EH (cell line): ENCODE measurements around the gene OR8B2.
"Not testable (repeated sequence)": the region's sequence is repeated elsewhere in the genome, so short reads cannot be mapped to it uniquely, and the experiment has no call there.

ENCODE experiments used
- DNase-seq: peaks from one replicate; pipeline ENCODE4 v3.0.0-alpha.2; 2015; ENCODE audit warnings: low read depth

The OR8B2 gene, protein sequence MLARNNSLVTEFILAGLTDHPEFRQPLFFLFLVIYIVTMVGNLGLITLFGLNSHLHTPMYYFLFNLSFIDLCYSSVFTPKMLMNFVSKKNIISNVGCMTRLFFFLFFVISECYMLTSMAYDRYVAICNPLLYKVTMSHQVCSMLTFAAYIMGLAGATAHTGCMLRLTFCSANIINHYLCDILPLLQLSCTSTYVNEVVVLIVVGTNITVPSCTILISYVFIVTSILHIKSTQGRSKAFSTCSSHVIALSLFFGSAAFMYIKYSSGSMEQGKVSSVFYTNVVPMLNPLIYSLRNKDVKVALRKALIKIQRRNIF

DNA sequence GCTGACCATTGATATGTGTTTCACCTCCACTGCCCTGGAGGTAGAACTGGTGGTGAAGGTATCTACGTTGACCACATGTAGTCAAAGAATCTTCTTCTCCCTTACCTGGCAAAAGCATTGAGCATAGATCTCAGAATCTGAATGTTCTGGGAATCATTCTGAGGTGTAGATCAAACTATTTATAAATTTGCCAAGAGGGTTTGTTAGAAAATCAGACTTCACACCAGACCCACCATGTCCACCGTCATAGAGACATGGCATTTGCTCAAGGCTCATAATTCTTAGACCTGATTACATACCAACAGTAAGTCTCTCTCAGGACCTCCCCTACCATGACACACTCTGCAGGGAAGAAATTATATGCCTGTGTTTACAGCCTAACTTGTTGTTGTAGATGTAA lies at the start of gene OR8B2:
OR8B2 (minus strand) TSS at position 101 of the 400 bp plus-strand sequence. CDS start 1,156 bp downstream, outside the sequence.
- no peak for DNase-seq

DNA sequence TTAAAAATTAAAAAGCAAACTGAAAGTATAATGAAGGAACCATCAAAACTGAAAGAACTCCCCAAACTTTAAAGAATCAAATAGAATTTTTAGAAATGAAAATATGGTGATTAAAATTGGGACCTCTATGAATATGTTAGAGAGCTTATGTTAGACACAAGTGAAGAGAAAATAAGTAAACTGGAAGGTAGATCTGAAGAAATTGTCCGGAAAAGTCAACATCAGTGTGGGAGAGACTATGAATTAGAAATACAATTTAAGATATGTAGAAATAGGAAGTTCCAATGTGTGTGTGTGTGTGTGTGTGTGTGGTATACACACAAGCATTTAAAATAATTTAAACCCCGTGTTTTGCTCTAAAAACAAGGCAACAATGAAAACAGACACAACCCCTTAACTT lies 45.3 kb upstream of the OR8B2 start:
- DNase-seq = no peak

GRCh38 chr11:124424384-124424921 lies 40.2 kb upstream of the OR8B2 start, which contains the start of gene OR8B4:
TSS of gene OR8B4 (minus strand) at chr11:124424871. CDS start at chr11:124424871, 0 bp downstream.
- DNase-seq = no peak

DNA sequence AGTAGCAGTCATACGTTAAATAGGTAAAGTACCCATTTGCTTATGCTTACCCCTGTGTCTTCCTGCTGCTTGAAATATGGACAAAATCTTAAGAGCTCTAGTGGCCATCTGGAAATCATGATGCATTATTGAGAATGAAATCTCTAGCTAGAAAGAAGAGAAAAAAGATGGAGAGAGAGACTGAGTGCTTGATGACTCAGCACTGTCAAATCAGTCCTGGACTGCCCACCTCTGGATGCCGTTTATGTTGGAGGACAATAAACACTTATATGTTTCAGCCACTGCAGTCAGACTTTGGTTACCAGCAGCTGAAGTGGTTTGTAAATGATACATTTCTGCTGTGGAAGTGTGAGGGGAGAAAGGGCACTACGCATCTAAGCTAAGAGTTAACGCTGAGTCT lies 36.7 kb upstream of the OR8B2 start:
- no peak for DNase-seq

DNA sequence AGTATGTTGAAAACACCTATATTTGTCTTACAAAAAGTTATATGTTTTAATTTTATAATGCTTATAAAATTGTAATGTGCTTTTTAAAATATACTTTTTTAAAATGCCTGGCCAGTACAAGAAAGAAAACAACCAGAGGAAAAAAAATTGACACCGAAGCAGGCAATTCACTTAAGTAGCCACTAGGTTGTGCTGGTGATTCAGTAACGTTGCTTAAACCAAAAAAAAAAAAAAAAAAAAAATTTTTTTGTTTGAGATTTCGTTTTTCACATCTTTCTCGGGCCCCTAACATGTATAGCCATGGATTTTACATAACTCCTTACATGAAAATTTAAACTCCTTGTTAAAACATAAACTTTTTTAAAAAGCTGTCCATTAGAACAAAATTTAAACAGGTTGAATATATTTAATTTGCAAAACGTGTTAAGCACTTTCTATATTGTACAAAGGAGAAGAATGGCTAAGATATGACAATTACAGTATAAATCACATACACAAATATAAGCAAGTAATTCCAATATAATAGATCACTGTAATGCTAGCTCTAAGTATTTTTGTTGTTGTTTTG lies 31.1 kb upstream of the OR8B2 start:
- DNase-seq = peak; percentile 43

DNA sequence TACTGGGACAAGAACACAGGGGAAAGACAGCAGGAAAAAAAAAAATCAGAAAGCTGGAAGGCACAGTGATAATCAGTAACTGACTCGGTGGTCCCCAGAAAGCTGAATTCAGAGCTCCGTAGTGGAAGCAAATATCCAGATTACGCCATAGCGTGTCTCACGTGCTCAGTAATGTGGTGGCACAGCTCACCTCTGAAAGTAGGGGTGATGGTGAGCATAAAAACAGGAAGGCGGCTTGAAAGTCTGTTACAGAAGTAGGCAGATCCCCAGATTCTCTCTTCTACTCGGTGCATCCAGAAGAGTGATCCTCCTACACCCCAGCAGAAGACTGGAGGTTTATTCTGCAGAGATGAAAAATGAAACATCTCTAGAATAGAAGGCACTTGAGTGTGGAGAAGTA lies 25.6 kb upstream of the OR8B2 start:
- DNase-seq = no peak

GRCh38 chr11:124405581-124405980 lies 21.3 kb upstream of the OR8B2 start:
- no peak for DNase-seq

- DNase-seq = not testable (repeated sequence)
Observed at GRCh38 chr11:124403186-124403585, 18.9 kb upstream of the OR8B2 start.

DNA sequence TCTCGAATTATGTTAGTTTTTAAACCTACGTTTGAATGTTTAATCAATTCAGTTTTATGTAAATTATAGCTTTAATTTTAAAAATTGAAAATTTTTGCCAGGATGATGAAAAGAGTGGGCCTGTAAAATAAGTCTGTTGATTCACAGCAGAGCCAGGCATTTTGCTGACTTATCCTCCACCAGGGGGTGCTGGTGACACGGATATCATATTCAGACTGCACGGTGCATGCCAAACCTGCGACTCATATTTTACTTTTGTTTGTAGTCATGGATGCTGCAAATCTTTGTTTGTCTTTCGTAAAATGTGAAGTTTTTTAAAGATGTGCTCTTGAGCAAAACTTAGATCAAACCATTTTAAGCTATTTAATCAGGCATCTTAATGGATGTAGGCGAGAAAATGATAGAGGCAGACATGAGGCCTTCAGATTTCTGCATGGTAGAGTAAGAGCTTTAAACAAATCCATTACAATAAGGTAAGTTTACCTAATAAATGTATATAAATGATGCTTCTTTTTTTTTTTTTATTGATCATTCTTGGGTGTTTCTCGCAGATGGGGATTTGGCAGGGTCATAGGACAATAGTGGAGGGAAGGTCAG lies 18.1 kb upstream of the OR8B2 start:
- DNase-seq = peak; percentile 76

GRCh38 chr11:124398924-124399323 lies 14.6 kb upstream of the OR8B2 start, which contains the start of gene OR8B3:
TSS of gene OR8B3 (minus strand) at chr11:124399024. CDS start at chr11:124397351, 1,673 bp downstream.
- DNase-seq = no peak

GRCh38 chr11:124396847-124397246 lies 12.5 kb upstream of the OR8B2 start:
- DNase-seq = not testable (repeated sequence)

DNA sequence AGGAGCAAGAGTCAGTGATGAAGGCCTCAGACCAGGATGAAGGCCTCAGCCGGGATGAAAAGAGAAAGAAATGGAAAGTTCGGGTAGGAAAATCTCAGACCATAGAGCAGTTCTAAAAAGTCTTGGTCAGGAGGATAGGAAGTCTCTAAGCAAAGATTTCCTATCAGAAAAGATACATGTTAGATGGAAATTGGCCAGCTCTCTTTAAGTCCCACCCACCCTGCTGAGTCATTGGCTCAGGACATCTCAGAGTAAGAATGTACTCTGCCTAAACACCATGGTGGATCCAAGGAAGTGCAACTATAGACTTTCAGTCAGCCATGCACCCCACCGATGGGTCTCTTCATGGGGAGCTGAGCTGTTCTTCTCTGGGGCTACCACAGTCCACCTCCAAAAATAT lies 10.1 kb upstream of the OR8B2 start:
- peak; percentile 4 for DNase-seq

- DNase-seq = not testable (repeated sequence)
Observed at GRCh38 chr11:124382857-124383256, 1.4 kb downstream of the OR8B2 start.

- DNase-seq = no peak
Observed at GRCh38 chr11:124380585-124380984, 3.7 kb downstream of the OR8B2 start.

GRCh38 chr11:124376280-124376679 lies 8.0 kb downstream of the OR8B2 start:
- DNase-seq = no peak

DNA sequence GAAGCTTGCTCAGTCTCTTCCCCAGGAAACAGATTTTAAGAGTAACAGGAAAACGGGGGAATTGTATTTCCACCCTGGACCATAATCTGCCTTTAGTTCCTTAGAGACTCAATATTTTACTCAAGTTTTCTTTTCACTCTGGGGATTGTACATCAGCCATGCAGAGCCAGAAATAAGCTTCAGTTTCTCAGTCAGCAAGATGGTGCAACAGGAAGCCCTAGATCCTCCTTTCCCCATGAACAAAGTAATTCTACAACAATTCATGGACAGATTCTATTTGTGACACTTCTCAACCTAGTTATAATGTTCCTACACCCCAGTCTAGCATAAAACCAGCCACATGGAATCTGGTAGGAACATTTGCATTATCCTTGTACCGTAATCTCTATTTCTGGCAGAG lies 24.7 kb downstream of the OR8B2 start:
- no peak for DNase-seq

- DNase-seq = no peak
Observed at GRCh38 chr11:124346311-124346955, 37.9 kb downstream of the OR8B2 start.

- DNase-seq = no peak
Observed at GRCh38 chr11:124344346-124344745, 40.0 kb downstream of the OR8B2 start.

- DNase-seq = no peak
Observed at GRCh38 chr11:124340142-124340447, 44.2 kb downstream of the OR8B2 start.

DNA sequence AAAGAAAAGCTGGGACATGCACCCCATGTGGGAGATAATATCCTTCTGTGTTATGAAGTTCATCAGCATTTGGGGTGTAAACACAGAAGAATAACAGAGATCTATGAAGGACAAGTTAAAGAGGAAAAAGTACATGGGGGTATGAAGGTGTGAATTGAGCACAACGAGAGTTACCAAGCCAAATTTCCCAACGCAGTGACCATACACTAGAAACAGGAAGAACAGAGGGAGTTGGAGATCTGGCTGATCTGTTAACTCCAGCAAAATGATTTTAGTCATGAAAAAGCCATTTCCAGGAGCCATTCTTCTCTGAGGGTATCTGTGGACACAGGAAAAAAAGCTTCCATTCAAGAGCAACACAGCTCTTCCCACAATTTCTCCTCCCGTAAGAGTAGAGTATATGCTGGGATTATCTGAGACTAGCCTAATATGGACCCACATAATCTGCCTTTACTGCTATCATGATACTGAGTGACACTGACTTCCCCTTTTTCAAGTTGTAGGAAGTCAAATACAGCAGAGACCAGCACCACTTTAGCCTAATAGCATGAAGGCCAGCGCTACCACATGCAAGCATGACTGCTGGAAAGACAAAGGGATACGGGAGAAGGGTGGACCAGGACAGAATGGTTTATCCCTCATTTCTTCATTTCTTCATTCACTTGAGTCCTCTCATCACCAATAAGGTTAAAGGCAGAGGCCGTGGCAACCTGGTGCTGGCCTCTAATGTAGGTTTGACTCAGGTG lies 44.7 kb downstream of the OR8B2 start:
- no peak for DNase-seq
